Activated T-helper 17 cell treated with anti-CD3 and anti-CD28 coated beads, Interleukin-2, amount 50 U/mL, for 72 hours (primary cell): ENCODE measurements around the gene CCSER1. TPM values are rescaled to one million over a fixed set of nuclear protein-coding genes. Genes with fewer than 3 reads are reported as not detected.
"Not testable (repeated sequence)": the region's sequence is repeated elsewhere in the genome, so short reads cannot be mapped to it uniquely, and the experiment has no call there.

Experiments
- ATAC-seq: fragments of 150-1000 bp; cut with Tn5 transposase; replicated peaks from 2 replicates; pipeline ENCODE4 v1.10.0; 2021; ENCODE audit warnings: mild to moderate bottlenecking, moderate library complexity
- H3K27ac Mint-ChIP-seq: one replicate; pipeline ENCODE4 v1.8.0; 2022; ENCODE audit warnings: mixed read lengths
- H3K27me3 Mint-ChIP-seq: one replicate; pipeline ENCODE4 v1.8.0; 2022; ENCODE audit warnings: mixed read lengths
- H3K36me3 Mint-ChIP-seq: one replicate; pipeline ENCODE4 v1.8.0; 2022; ENCODE audit warnings: low read depth, mild to moderate bottlenecking, mixed read lengths
- H3K4me1 Mint-ChIP-seq: one replicate; pipeline ENCODE4 v1.8.0; 2022; ENCODE audit warnings: mixed read lengths
- H3K4me3 Mint-ChIP-seq: one replicate; pipeline ENCODE4 v1.8.0; 2022; ENCODE audit warnings: mild to moderate bottlenecking, mixed read lengths
- H3K9me3 Mint-ChIP-seq: one replicate; pipeline ENCODE4 v1.8.0; 2022; ENCODE audit warnings: mixed read lengths
- total RNA-seq, 2 donors: library from RNA; stranded (reverse); gene quantifications; one replicate each; pipeline ENCODE4 v1.2.3, GENCODE V29; 2022

The CCSER1 gene
- total RNA-seq, 2 donors from 2014 or later: 0.64 to 0.78 TPM

DNA sequence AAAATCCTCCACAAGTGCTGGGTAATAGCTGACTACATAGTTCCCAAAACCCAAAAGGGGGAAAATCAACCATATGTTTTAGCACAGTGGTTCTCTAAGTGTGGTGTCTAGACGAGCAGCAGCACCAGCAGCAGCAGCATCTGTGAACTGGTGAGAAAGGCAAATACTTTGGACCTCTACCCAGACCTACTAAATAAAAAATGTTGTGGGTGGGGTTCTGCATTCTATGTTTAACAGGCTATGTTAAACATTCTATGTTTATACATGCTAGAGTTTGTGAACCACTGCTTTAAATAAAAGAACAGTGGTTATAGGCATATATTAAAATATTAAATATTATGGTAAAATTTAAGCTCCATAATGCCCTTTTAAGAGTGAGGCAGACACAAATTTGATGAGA lies 1171.6 kb downstream of the CCSER1 start:
- H3K27me3 Mint-ChIP-seq: no peaks in the 10 kb centered on the region
- no peak overlapping the region for H3K4me3 Mint-ChIP-seq
- no peak overlapping the region for H3K27ac Mint-ChIP-seq
- no peaks in the 10 kb centered on the region for H3K36me3 Mint-ChIP-seq
- peaks cover 11% of the 10 kb centered on the region for H3K9me3 Mint-ChIP-seq
- H3K4me1 Mint-ChIP-seq: no peaks in the 10 kb centered on the region
- no peak for ATAC-seq

DNA sequence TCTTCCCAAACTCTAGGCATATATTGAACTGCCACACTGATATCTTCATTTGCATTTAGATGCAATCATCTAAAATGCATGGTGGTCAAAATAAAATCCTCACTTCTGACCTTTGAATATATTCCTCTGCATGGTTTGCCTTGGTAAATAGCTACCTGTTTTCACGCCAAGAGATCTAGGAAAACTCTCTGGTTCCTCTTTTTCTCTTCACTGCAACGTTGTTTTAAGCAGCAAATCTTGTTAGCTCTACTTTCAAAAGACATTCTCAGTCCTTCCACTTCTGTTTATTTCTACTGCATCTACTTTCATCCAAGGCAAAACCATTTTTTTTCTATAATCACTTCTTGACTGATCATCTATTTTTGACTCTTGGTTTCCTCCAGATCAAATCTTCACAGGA lies 1174.9 kb downstream of the CCSER1 start:
- ATAC-seq: no peak
- Mint-ChIP-seq H3K27ac (no peak overlapping the region), H3K36me3 (no peaks in the 10 kb centered on the region), H3K4me3 (no peak overlapping the region), H3K9me3 (peaks cover 14% of the 10 kb centered on the region), H3K4me1 (no peaks in the 10 kb centered on the region), H3K27me3 (no peaks in the 10 kb centered on the region)

DNA sequence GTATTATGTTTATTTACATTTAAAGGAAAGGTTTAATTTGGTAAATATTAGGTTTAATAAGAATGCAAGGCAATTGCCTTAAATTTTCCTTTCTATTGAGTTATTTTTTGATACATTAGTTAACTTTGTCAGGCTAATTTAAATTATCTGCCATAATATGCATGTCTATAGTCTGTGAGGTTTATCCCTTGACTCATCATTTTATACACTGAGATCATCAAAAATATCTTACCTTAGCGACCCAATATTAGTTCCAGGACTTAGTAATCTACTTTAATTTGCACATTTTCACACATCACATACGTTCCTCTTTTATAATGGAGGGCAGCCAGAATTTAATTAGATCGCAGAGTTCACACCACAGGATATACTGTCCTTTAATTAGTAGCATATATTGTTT lies 1177.1 kb downstream of the CCSER1 start:
- Mint-ChIP-seq H3K27me3 (no peaks in the 10 kb centered on the region), H3K4me3 (no peak overlapping the region), H3K27ac (no peak overlapping the region), H3K9me3 (peaks cover 14% of the 10 kb centered on the region), H3K36me3 (no peaks in the 10 kb centered on the region), H3K4me1 (no peaks in the 10 kb centered on the region)
- no peak for ATAC-seq

DNA sequence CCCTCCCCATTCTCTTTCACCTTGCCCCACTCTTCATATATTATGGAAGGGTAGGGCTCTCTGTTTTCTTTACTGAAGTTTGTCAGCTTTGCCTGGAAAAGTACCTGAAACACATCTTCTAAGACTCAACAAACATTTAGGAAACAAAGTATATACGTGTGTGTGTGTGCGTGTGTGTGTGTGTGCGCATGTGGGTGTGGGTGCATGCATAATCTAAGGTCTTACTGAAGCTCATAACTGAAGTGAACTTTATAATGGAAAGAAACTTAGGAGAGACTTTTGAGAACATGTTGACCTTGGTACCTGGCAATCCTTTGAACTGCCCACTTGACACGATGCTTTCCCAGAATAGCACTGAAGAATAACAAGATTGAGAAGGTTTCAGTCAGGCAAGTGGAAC lies 1190.2 kb downstream of the CCSER1 start:
- no peak for ATAC-seq
- Mint-ChIP-seq H3K27ac (no peak overlapping the region), H3K36me3 (no peaks in the 10 kb centered on the region), H3K9me3 (peaks cover 22% of the 10 kb centered on the region), H3K4me3 (no peak overlapping the region), H3K27me3 (no peaks in the 10 kb centered on the region), H3K4me1 (no peaks in the 10 kb centered on the region)

DNA sequence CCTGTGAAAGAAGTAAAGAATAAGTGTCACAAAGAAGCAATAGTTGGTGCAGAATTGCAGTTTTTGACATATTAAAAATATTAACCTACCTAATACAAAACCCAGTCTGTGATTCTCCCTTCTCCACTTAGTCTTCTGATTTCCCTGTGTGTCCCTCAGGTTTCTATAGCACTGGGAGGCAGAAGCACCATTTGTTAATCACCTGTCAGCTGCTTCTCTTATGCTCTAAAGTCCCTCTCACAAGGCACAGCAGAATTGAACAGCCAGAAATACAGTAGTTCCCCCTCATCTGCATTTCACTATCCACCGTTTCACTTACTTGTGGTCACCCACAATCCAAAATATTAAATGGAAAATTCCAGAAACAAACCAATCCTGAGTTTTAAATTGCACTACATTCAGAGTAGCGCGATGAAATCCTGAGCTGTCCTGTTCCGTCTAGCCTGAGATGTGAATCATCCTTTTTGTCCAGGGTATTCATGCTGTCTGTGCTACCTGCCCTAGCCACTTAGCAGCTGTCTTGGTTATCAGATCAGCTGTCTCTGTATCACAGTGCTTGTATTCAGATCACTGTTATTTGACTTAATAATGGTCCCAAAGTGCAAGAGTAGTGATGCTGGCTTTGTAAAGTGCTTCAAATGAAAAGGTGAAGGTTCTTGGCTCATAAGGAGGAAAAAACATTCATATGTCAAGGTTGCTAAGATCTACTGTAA lies 1192.5 kb downstream of the CCSER1 start:
- H3K27ac Mint-ChIP-seq: no peak overlapping the region

DNA sequence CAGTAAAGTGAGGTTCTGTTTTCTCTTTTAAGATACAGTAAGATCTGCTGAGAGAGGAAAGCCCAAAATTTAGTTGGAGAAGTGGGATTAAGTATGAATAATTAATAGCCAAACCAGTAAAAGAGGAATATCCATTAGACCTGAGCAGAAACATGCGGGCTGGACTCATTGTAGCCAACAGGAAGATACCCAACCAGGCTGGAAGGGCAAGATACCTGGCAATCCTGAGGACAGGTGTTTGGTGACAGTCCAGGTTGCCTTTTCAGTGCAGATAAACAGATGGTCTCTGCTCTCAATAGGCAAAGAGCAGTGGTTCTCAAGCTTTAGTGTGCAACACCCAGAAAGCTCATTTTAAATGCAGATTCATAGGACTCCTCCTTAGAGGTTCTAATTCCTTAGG lies 1195.8 kb downstream of the CCSER1 start:
- H3K27me3 Mint-ChIP-seq: no peaks in the 10 kb centered on the region

More for the DNA sequence above, 1192.5 kb downstream of the CCSER1 start:
- Mint-ChIP-seq H3K27me3 (no peaks in the 10 kb centered on the region), H3K36me3 (no peaks in the 10 kb centered on the region), H3K4me3 (no peak overlapping the region), H3K9me3 (peaks cover 19% of the 10 kb centered on the region), H3K4me1 (no peaks in the 10 kb centered on the region)
- no peak for ATAC-seq

DNA sequence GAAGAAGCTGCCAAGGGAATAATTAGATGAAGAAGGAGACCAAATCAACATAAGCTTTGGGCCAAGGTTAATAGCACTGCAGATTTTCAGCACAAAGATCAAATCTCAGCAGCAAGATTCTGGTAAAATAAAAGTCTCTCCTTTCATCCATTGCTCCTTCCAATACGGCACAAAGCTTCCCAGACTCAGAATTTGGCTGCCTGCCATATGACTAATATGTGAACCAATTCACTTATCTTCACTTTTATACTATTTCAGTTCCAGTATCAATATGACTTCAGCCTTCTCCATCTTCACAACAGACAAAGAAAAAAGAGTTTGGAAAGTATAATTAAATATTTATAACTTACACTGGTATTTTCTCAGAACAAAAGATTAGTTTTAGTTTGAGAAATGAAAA lies 1198.3 kb downstream of the CCSER1 start:
- ATAC-seq: no peak
- H3K27me3 Mint-ChIP-seq: no peaks in the 10 kb centered on the region
- H3K27ac Mint-ChIP-seq: no peak overlapping the region
- no peaks in the 10 kb centered on the region for H3K4me1 Mint-ChIP-seq
- peaks cover 23% of the 10 kb centered on the region for H3K9me3 Mint-ChIP-seq
- H3K4me3 Mint-ChIP-seq: no peak overlapping the region
- H3K36me3 Mint-ChIP-seq: no peaks in the 10 kb centered on the region

More for the DNA sequence above, 1195.8 kb downstream of the CCSER1 start:
- Mint-ChIP-seq H3K9me3 (peaks cover 21% of the 10 kb centered on the region), H3K4me3 (no peak overlapping the region), H3K27ac (no peak overlapping the region), H3K36me3 (no peaks in the 10 kb centered on the region), H3K4me1 (no peaks in the 10 kb centered on the region)
- ATAC-seq: no peak

DNA sequence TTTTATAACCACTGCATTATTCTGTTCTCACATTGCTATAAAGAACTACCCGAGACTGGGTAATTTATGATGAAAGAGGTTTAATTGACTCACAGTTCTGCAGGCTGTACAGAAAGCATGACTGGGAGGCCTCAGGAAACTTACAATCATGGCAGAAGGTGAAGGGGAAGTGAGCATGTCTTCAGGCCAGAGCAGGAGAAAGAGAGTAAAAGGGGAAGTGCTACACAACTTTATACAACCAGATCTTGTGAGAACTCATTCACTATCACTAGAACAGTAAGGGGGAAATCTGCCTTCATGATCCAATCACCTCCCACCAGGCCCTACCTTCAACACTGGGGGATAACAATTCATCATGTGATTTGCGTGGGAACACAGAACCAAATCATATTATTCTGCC lies 1199.0 kb downstream of the CCSER1 start:
- H3K36me3 Mint-ChIP-seq, H3K4me1 Mint-ChIP-seq, H3K4me3 Mint-ChIP-seq, ATAC-seq, H3K27me3 Mint-ChIP-seq, H3K27ac Mint-ChIP-seq: not testable (repeated sequence)
- peaks cover 23% of the 10 kb centered on the region for H3K9me3 Mint-ChIP-seq

DNA sequence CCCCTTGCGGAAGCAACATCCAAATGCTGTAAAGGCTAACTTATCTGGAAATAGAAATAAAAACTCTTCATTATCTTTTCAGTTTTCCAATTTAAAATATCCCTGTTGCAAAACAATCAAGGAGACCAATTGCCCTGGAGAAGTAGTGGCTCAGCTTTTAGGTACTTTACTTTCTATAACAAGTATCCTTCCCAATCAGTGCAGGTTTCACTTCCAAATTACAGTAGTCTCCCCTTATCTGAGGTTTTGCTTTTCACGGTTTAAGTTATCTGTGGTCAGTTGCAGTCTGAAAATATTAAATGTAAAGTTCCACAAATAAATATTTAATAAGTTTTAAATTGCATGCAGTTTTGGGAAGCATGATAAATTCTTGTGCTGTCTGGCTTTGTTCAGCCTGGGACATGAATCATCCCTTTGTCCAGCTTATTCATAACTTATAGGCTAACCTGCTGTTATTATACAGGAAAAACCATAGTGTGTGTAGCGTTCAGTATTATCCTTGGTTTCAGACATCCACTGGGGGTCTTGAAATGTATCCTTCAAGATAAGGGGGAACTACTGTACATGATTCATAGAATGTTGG lies 1203.5 kb downstream of the CCSER1 start:
- Mint-ChIP-seq H3K4me3 (no peak overlapping the region), H3K4me1 (no peaks in the 10 kb centered on the region), H3K36me3 (no peaks in the 10 kb centered on the region), H3K27ac (no peak overlapping the region), H3K27me3 (no peaks in the 10 kb centered on the region), H3K9me3 (peaks cover 19% of the 10 kb centered on the region)
- no peak for ATAC-seq

DNA sequence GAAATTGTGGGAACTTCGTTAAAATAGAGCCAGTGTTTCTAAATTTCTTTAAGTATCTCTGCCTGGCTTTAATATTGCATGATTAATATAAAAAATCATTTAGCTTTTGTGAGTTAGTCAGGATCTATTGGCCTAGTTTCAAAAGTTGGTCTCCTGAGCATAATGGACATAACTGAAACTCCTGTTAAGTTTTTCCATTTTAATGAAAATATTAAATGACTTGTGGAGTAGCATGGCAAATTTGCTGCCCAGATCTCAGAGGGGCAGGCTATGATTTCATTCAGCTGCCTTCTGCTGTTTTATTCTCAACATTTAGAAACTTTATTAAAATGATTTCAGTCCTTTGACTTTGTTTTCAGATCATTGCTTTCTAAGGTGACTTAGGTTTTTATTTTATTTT lies 1213.6 kb downstream of the CCSER1 start:
- Mint-ChIP-seq H3K27ac (no peak overlapping the region), H3K4me1 (no peaks in the 10 kb centered on the region), H3K4me3 (no peak overlapping the region), H3K27me3 (no peaks in the 10 kb centered on the region), H3K36me3 (no peaks in the 10 kb centered on the region), H3K9me3 (peaks cover 5% of the 10 kb centered on the region)
- ATAC-seq: no peak

DNA sequence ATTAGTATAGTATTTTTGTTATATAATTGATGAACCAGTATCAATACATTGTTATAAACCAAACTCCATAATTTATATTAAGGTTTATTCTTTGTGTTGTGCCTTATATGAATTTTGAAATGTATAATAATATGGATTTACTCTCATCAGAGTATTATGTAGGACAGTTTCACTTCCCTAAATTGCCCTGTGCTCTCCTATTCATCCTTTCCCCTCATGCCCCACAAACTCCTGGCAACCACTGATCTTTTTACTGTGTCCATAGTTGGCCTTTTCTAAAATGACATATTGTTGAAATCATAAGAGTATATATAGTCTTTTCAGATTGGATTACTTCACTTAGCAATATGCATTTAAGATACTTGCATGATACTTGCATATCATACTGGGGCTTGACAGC lies 1218.4 kb downstream of the CCSER1 start:
- Mint-ChIP-seq H3K27me3 (no peaks in the 10 kb centered on the region), H3K9me3 (peaks cover 3% of the 10 kb centered on the region), H3K27ac (no peak overlapping the region), H3K4me1 (no peaks in the 10 kb centered on the region), H3K4me3 (no peak overlapping the region), H3K36me3 (no peaks in the 10 kb centered on the region)
- no peak for ATAC-seq

DNA sequence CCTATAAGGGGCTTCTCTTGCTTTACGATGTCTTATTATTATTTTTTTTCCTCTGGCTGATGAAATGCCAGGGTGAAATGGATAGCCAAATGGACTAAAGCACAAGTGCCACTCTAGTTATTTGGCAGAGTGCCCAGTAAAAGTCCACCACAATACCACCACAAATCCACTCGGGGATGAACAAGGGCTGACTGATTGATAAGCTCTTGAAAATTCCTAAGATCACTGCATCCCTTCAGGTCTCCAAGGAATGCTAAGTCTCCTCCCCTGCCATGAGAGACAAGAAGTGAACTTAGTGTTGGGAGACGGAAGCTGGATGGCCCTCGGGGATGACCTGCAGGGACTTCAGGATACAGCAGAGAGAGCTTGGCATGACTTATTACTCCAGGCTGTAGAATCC lies 1229.3 kb downstream of the CCSER1 start:
- not testable (repeated sequence) for ATAC-seq, H3K27me3 Mint-ChIP-seq, H3K27ac Mint-ChIP-seq, H3K36me3 Mint-ChIP-seq, H3K4me3 Mint-ChIP-seq, H3K9me3 Mint-ChIP-seq, H3K4me1 Mint-ChIP-seq

DNA sequence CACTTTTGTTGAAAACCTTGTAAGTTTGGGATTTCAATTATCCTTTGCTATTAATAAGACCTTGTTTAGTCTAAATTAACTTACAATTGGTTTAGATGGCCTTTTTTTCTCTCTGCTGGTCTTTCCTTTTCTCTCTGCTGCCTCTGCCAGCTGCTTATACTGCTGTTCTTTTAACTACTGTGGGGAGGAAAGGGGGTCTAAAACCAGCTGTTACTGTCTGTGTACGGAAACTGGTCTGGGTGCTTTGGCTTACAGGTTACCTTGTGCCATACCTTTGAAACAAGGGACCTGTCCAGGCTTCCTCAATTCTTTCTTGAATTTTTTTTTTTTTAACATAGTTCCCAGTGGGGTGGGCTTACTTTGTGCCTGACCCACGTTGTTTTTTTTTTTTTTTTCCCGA lies 1230.8 kb downstream of the CCSER1 start:
- not testable (repeated sequence) for H3K4me1 Mint-ChIP-seq, H3K36me3 Mint-ChIP-seq, H3K27ac Mint-ChIP-seq, H3K4me3 Mint-ChIP-seq, H3K27me3 Mint-ChIP-seq, ATAC-seq, H3K9me3 Mint-ChIP-seq

DNA sequence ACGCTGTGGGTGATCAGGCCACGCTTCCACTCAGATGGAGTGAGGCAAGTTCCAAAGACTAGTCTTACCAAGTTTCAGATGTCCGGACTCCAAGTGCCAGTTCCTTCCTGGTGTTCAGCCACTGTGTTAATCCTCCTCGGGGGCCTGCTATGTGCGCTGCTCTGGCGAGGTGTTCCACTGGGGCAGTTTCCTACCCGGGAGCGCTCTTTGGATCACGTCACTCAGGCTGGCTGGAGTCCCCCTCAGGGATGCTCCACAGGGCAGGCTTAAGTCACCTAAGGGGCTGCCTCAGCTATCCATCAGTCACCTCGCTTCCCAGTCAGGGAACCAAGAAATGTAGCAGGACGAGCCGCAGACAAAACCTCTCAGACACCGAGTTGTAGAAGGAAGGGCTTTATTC lies 1231.4 kb downstream of the CCSER1 start:
- not testable (repeated sequence) for H3K9me3 Mint-ChIP-seq, H3K4me1 Mint-ChIP-seq, ATAC-seq, H3K27ac Mint-ChIP-seq, H3K4me3 Mint-ChIP-seq, H3K27me3 Mint-ChIP-seq, H3K36me3 Mint-ChIP-seq

DNA sequence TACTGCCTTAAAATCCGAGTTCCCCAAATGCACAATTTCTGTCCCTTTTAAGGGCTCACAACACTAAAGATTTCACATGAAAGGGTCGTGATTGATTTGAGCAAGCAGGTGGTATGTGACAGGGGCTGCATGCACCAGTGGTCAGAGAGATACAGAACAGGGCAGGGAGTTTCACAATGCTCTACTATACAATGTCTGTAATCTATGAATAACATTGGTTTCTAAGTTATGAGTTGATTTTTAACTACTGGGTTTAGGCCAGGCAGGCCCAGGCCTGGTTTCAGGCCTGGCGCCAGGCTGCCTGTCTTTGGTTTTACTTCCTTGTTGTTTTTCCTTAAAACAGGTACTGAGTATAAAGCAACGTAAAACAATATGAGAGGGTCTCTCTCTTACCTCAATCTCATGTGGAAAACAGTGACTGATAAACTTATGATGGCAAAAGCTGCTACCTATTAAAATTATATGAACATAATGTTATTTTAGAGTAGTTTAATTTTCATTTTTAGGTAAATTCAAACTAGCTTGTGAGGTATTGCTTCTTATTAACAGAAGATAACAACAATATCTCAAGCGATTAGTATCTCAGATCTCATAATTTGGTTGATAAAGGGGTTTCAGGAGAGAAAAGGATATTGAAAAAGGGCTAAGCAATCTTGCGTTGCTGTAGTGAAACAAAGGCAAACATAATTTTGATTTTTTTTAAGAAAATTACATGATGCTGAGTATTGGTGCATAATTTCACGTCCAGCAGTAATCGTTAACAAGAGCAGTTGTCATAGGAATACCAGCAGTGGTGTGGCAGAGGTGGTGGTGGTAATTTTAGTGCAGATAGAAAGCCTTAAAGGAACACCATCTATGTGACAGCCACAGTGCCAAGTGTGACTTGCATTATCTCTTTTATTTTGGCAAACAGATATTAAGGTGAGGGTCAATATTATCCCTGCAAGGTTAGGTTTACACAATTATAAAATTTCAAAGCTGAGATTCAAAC lies 1232.1 kb downstream of the CCSER1 start:
- no peak overlapping the region for H3K4me3 Mint-ChIP-seq

More for the DNA sequence above, 1232.1 kb downstream of the CCSER1 start:
- Mint-ChIP-seq H3K27me3 (no peaks in the 10 kb centered on the region), H3K9me3 (no peaks in the 10 kb centered on the region), H3K27ac (no peak overlapping the region), H3K4me1 (no peaks in the 10 kb centered on the region), H3K36me3 (no peaks in the 10 kb centered on the region)
- ATAC-seq: no peak
